Thymus (tissue), 11 donors: ENCODE results near the gene TMIGD2. TPM values are rescaled to one million over a fixed set of nuclear protein-coding genes. Genes with fewer than 3 reads are reported as not detected.

Experiments used
- DNase-seq, 9 donors: peaks; one replicate each; pipeline ENCODE4 v3.0.0-alpha.2; 2013; ENCODE audit warnings: low spot score in 9 of 9, low read depth in 6 of 9, missing footprints in 1 of 9
- H3K27ac ChIP-seq, 2 donors: one replicate each; pipeline ENCODE4 v1.5.1; 2013; ENCODE audit warnings: control low read depth in 1 of 2, low read depth in 1 of 2, low read length in 1 of 2, mild to moderate bottlenecking in 1 of 2, moderate library complexity in 1 of 2
- H3K27me3 ChIP-seq, 2 donors: one replicate each; pipeline ENCODE4 v1.5.1; 2013; ENCODE audit warnings: low read length in 1 of 2; ENCODE audit not compliant: control insufficient read depth in 2 of 2, insufficient read depth in 1 of 2
- H3K36me3 ChIP-seq, 2 donors: one replicate each; pipeline ENCODE4 v1.5.1; 2013; ENCODE audit warnings: low read length in 1 of 2, mild to moderate bottlenecking in 1 of 2, moderate library complexity in 1 of 2; ENCODE audit not compliant: control insufficient read depth in 2 of 2, insufficient read depth in 2 of 2
- H3K4me1 ChIP-seq, 2 donors: one replicate each; pipeline ENCODE4 v1.5.1; 2013; ENCODE audit warnings: low read length in 2 of 2; ENCODE audit not compliant: control insufficient read depth in 2 of 2, insufficient read depth in 2 of 2
- H3K4me3 ChIP-seq, 2 donors: one replicate each; pipeline ENCODE4 v1.5.1; 2013; ENCODE audit warnings: low read length in 2 of 2, control low read depth in 1 of 2, mild to moderate bottlenecking in 1 of 2
- H3K9me3 ChIP-seq, 2 donors: one replicate each; pipeline ENCODE4 v1.5.1; 2013; ENCODE audit warnings: low read length in 1 of 2, mild to moderate bottlenecking in 1 of 2; ENCODE audit not compliant: control insufficient read depth in 2 of 2, insufficient read depth in 1 of 2
- WGBS: extraction: QIAGEN DNeasy Blood & Tissue Kit; methylation state at CpG from one replicate; pipeline ENCODE4 v1.1.7; 2013; 5-methylcytosine and 5-hydroxymethylcytosine counted together
- polyA plus RNA-seq: library from polyadenylated mRNA; stranded (reverse); fragments of 200-250 nt; gene quantifications from one replicate; pipeline ENCODE4 v1.2.3, GENCODE V29; 2013
- total RNA-seq: library from RNA; stranded (reverse); fragments of 120-200 nt; gene quantifications from one replicate; pipeline ENCODE4 v1.2.4, GENCODE V29; 2013
- donor health status: healthy.

TMIGD2 gene
- total and polyA plus RNA-seq, 2 donors: 64.8 to 87.9 TPM

DNA sequence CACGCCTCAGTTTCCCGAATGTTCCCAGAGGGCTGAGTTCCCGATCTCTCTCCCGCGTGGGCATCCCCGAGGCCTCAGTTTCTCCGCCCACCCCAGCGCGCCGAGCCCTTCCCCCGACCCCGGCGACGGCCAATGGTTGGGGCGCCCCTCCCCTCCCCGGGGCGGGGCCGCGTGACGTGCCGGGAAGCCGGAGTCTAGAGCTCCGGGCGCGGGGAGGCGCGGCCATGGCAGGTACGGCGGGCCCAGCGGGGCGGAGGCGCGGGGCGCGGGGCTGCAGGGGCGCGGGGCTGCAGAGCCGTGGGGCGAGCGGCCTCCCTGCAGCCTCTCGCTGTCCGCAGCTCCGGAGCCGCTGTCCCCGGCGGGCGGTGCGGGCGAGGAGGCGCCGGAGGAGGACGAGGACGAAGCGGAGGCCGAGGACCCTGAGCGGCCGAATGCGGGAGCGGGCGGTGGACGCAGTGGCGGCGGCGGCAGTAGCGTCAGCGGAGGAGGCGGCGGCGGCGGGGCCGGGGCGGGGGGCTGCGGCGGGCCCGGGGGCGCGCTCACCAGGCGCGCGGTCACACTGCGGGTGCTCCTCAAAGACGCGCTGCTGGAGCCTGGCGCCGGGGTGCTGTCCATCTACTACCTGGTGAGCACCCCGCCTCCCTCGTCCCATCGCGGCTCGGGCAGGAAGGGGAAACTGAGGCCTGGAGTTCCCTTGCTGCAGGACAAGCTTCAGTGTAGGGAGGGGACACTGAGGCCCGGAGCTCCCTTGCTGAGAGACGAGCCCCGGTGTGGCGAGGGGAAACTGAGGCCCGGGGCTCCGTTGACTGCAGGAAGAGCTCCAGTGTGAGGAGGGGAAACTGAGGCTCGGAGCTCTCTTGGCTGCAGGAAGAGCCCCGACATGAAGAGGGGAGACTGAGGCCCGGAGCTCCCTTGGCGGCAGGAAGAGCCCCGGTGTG, 41.5 kb upstream of the TMIGD2 start, which contains the start of gene MPND:
Gene MPND (plus strand): TSS at position 193 of the 938 bp plus-strand sequence. CDS start 32 bp downstream, at position 225.
- 6% methylated on average over 101 of the region's 101 CpGs for WGBS
- no peaks in the 10 kb centered on the region for H3K27me3 ChIP-seq
- peaks cover 7 to 25% of the 10 kb centered on the region in 2 donors for H3K4me1 ChIP-seq
- DNase-seq: peak; percentile 66 to 96 (median 89)
- no peaks in the 10 kb centered on the region for H3K9me3 ChIP-seq
- peak within 1 kb of the TSS; percentile 86 to 95 for H3K27ac ChIP-seq
- H3K36me3 ChIP-seq: peaks cover 0 to 6% of the 10 kb centered on the region in 2 donors
- H3K4me3 ChIP-seq: peak within 1 kb of the TSS; percentile 68 to 78

- WGBS: under 1% methylated on average over 39 of the region's 39 CpGs
These were observed 40.6 kb upstream of the TMIGD2 start for GRCh38 chr19:4342615-4343369.

DNA sequence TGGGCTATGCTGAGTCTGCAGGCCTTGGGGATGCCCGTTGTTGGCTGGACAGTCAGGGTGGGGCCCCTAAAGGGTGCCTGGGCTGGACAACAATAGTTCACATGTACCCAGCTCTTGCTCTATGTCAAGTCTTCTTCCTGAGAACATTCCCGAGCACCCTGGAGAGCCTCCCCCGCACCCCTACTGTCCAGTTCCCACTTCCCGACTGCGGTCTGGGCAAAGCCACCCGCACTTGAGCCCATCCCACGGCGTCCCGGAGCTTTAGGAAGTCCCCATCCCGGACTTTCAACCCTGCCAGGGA, 40.1 kb upstream of the TMIGD2 start:
- H3K27ac ChIP-seq: peak overlapping the region; percentile 85 to 86
- H3K9me3 ChIP-seq: no peaks in the 10 kb centered on the region
- peaks cover 0 to 6% of the 10 kb centered on the region in 2 donors for H3K36me3 ChIP-seq
- DNase-seq: no peak
- 10% methylated on average over 10 of the region's 10 CpGs for whole genome bisulfite sequencing
- peaks cover 12 to 32% of the 10 kb centered on the region in 2 donors for H3K4me1 ChIP-seq
- peak overlapping the region; percentile 68 to 78 for H3K4me3 ChIP-seq
- no peaks in the 10 kb centered on the region for H3K27me3 ChIP-seq

More at GRCh38 chr19:4342615-4343369, 40.6 kb upstream of the TMIGD2 start:
- Histone ChIP-seq H3K4me1 (peaks cover 11 to 32% of the 10 kb centered on the region in 2 donors), H3K27ac (peak overlapping the region; percentile 86 to 95), H3K27me3 (no peaks in the 10 kb centered on the region), H3K9me3 (no peaks in the 10 kb centered on the region), H3K4me3 (peak overlapping the region; percentile 68 to 78), H3K36me3 (peaks cover 0 to 6% of the 10 kb centered on the region in 2 donors)
- DNase-seq: peak; percentile 88 to 99 (median 96)

GRCh38 chr19:4338441-4339355, 36.5 kb upstream of the TMIGD2 start, which contains the start of gene STAP2:
Gene STAP2 (minus strand): TSS chr19:4338827. CDS start chr19:4338753, 74 bp downstream.
- H3K4me1 ChIP-seq: peaks cover 5 to 25% of the 10 kb centered on the region in 2 donors
- WGBS: 56% methylated on average over 27 of the region's 27 CpGs
- no peak for DNase-seq

DNA sequence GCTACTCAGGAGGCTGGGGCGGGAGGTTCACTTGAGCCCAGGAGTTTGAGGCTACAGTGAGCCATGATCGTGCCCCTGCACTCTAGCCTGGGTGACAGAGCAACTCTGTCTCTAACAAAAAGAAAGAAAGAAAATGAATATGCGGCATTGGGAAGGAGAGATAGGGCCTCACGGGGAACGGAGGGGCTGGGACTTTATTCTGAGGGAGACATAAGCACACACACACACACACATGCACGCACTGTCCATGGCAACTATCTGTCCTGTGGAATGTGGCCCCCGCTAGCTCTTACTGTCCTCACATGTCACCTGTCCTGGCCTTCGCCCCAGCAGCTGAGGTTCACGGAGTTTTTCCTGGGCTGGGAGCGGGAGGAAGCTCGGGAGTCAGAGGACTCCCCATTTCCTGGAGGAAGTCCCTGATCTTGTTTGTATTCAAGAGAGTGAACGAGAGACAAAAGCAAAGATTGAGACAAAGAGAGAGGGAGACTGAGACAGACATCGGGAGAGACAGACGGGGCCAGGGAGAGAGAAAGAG, 35.8 kb upstream of the TMIGD2 start:
- Histone ChIP-seq H3K27me3 (no peaks in the 10 kb centered on the region), H3K9me3 (no peaks in the 10 kb centered on the region), H3K27ac (peak overlapping the region; percentile 66 to 78), H3K36me3 (no peaks in the 10 kb centered on the region), H3K4me1 (peaks cover 5 to 22% of the 10 kb centered on the region in 2 donors), H3K4me3 (peak overlapping the region; percentile 44 to 49)
- DNase-seq: peak in 1 of 9 donors; percentile 53
- WGBS: 17% methylated on average over 14 of the region's 14 CpGs

More at GRCh38 chr19:4338441-4339355, 36.5 kb upstream of the TMIGD2 start, which contains the start of gene STAP2:
- Histone ChIP-seq H3K9me3 (no peaks in the 10 kb centered on the region), H3K4me3 (peak within 1 kb of the TSS; percentile 44 to 49), H3K27me3 (no peaks in the 10 kb centered on the region), H3K27ac (peak within 1 kb of the TSS; percentile 66 to 78), H3K36me3 (no peaks in the 10 kb centered on the region)

- DNase-seq: no peak
- Histone ChIP-seq H3K9me3 (no peaks in the 10 kb centered on the region), H3K4me1 (peaks cover 5 to 12% of the 10 kb centered on the region in 2 donors), H3K4me3 (no peak overlapping the region), H3K27ac (no peak overlapping the region), H3K27me3 (no peaks in the 10 kb centered on the region), H3K36me3 (no peaks in the 10 kb centered on the region)
- WGBS: 97% methylated on average over 7 of the region's 7 CpGs
These were observed 32.9 kb upstream of the TMIGD2 start for GRCh38 chr19:4334929-4335570.

DNA sequence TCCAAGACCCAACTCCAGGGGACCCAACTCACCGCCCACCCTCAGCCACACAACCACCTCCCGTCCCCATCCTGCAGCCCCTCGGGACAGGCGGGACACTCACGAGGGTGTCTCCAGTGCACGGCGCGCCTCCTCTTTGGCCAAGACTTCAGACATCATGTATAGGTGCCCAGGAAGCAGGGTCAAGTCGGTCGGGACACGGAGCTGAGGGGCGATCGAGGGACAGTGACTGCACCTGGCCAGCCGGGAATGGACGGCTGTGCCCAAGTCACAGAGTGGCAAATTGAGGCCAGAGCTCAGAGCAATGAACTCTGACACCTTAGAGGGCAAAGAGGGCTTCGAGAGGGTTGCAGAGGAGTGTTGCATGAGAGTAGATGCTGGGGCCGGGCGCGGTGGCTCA, 27.7 kb upstream of the TMIGD2 start:
- peaks cover 8 to 23% of the 10 kb centered on the region in 2 donors for H3K27me3 ChIP-seq
- no peak overlapping the region for H3K4me3 ChIP-seq
- no peaks in the 10 kb centered on the region for H3K36me3 ChIP-seq
- WGBS: 97% methylated on average over 19 of the region's 19 CpGs
- no peak overlapping the region for H3K27ac ChIP-seq
- peaks cover 17 to 28% of the 10 kb centered on the region in 2 donors for H3K4me1 ChIP-seq
- DNase-seq: no peak
- H3K9me3 ChIP-seq: peaks cover 0 to 10% of the 10 kb centered on the region in 2 donors
